HepG2 (cell line): Measurements from ENCODE around the gene LCAT. TPM values are rescaled to one million over a fixed set of nuclear protein-coding genes. Genes with fewer than 3 reads are reported as not detected.

Experiments used
- AHDC1 ChIP-seq: sonication (generic); formaldehyde crosslinking; IDR thresholded peaks from 2 replicates; pipeline ENCODE4 v1.5.1; 2020; ENCODE audit warnings: mild to moderate bottlenecking, missing genetic modification reagents, borderline replicate concordance
- ARHGAP35 ChIP-seq: sonication (generic); formaldehyde crosslinking; IDR thresholded peaks from 2 replicates; pipeline ENCODE4 v1.9.0; 2022; ENCODE audit warnings: mild to moderate bottlenecking, inconsistent platforms, moderate library complexity, missing genetic modification reagents, borderline replicate concordance
- CC2D1A ChIP-seq: sonication (generic); formaldehyde crosslinking; IDR thresholded peaks from 2 replicates; pipeline ENCODE4 v1.8.1; 2023; ENCODE audit warnings: mild to moderate bottlenecking, missing genetic modification reagents
- FLYWCH1 ChIP-seq: sonication (generic); formaldehyde crosslinking; IDR thresholded peaks from 2 replicates; pipeline ENCODE4 v1.8.1; 2023; ENCODE audit warnings: mild to moderate bottlenecking, missing genetic modification reagents
- FOXJ3 ChIP-seq: sonication (generic); formaldehyde crosslinking; IDR thresholded peaks from 2 replicates; pipeline ENCODE4 v1.4.0; 2020; ENCODE audit warnings: missing genetic modification reagents, mild to moderate bottlenecking, borderline replicate concordance
- IKZF1 ChIP-seq: fragments of 450-650 bp; IDR thresholded peaks from 2 replicates; pipeline ENCODE4 v1.7.1; 2016
- KDM2A ChIP-seq: sonication (generic); formaldehyde crosslinking; IDR thresholded peaks from 2 replicates; pipeline ENCODE4 v1.4.0; 2020; ENCODE audit warnings: low read depth, missing genetic modification reagents, borderline replicate concordance
- RCOR2 ChIP-seq: IDR thresholded peaks from 2 replicates; pipeline ENCODE4 v1.6.1; 2016; ENCODE audit warnings: missing biosample characterization, missing genetic modification reagents
- RFX3 ChIP-seq: IDR thresholded peaks from 2 replicates; pipeline ENCODE4 v1.6.1; 2016; ENCODE audit warnings: missing biosample characterization, missing genetic modification reagents
- SIX1 ChIP-seq: sonication (generic); formaldehyde crosslinking; IDR thresholded peaks from 2 replicates; pipeline ENCODE4 v1.4.0; 2020; ENCODE audit warnings: missing genetic modification reagents, borderline replicate concordance
- SKI ChIP-seq: fragments of 450-650 bp; IDR thresholded peaks from one replicate; pipeline ENCODE4 v1.6.1; 2018; ENCODE audit warnings: mild to moderate bottlenecking; ENCODE audit not compliant: partially characterized antibody
- TGIF2 ChIP-seq: IDR thresholded peaks from 2 replicates; pipeline ENCODE4 v1.6.1; 2016; ENCODE audit warnings: control low read depth, missing compliant biosample characterization
- ZNF160 ChIP-seq: sonication (generic); formaldehyde crosslinking; IDR thresholded peaks from 2 replicates; pipeline ENCODE4 v1.8.0; 2022; ENCODE audit warnings: mild to moderate bottlenecking, inconsistent platforms, missing genetic modification reagents
- ZNF282 ChIP-seq: fragments of 450-650 bp; IDR thresholded peaks from 2 replicates; pipeline ENCODE4 v1.6.1; 2018; ENCODE audit not compliant: partially characterized antibody
- ZNF329 ChIP-seq: sonication (generic); formaldehyde crosslinking; IDR thresholded peaks from 2 replicates; pipeline ENCODE4 v1.9.0; 2021; ENCODE audit warnings: low read depth, mild to moderate bottlenecking, missing genetic modification reagents
- ZNF34 ChIP-seq: sonication (generic); formaldehyde crosslinking; IDR thresholded peaks from 2 replicates; pipeline ENCODE4 v1.4.0; 2020; ENCODE audit warnings: mild to moderate bottlenecking, missing genetic modification reagents, borderline replicate concordance
- ZNF546 ChIP-seq: sonication (generic); formaldehyde crosslinking; conservative IDR thresholded peaks from 2 replicates; pipeline ENCODE4 v1.8.1; 2023; ENCODE audit warnings: mild to moderate bottlenecking, missing genetic modification reagents
- ZNF556 ChIP-seq: sonication (generic); formaldehyde crosslinking; IDR thresholded peaks from 2 replicates; pipeline ENCODE4 v1.4.0; 2020; ENCODE audit warnings: mild to moderate bottlenecking, missing genetic modification reagents, borderline replicate concordance
- ZNF564 ChIP-seq: sonication (generic); formaldehyde crosslinking; IDR thresholded peaks from 2 replicates; pipeline ENCODE4 v1.8.1; 2023; ENCODE audit warnings: mild to moderate bottlenecking, missing genetic modification reagents
- ZNF572 ChIP-seq: sonication (generic); formaldehyde crosslinking; IDR thresholded peaks from 2 replicates; pipeline ENCODE4 v1.5.1; 2020; ENCODE audit warnings: mild to moderate bottlenecking, missing genetic modification reagents
- ZSCAN21 ChIP-seq: sonication (generic); formaldehyde crosslinking; IDR thresholded peaks from 2 replicates; pipeline ENCODE4 v1.8.0; 2022; ENCODE audit warnings: mild to moderate bottlenecking, missing genetic modification reagents, moderate library complexity, borderline replicate concordance
- ZSCAN5A ChIP-seq: sonication (generic); formaldehyde crosslinking; IDR thresholded peaks from 2 replicates; pipeline ENCODE4 v1.8.0; 2022; ENCODE audit warnings: mild to moderate bottlenecking, missing genetic modification reagents, borderline replicate concordance
- polyA plus RNA-seq, 8 experiments: library from polyadenylated mRNA; depleted of rRNA in 3 of 8; stranded (reverse) in 7 of 8; unstranded in 1 of 8; fragments of >200 nt; fragmentation: Illumina TruSeq in 4 of 8; extraction: Trizol in 4 of 8; gene quantifications; 2 replicates each; pipeline versions ENCODE4 v1.2.1 to v1.2.3, GENCODE V29; 2011 to 2016; ENCODE audit warnings: low read depth in 4 of 8, missing spikeins in 1 of 8, mixed read lengths in 1 of 8; ENCODE audit not compliant: insufficient read depth in 1 of 8
- total RNA-seq, 5 experiments: library from RNA; depleted of rRNA; stranded (reverse); fragments of >200 nt; fragmentation: Illumina TruSeq; extraction: Trizol; gene quantifications; 2 replicates each; pipeline ENCODE4 v1.2.3, GENCODE V29; 2016; ENCODE audit warnings: low read depth in 1 of 5

LCAT gene
- total and polyA plus RNA-seq, 2 of the 13 experiments (the other 11 are each of a cell fraction or from before 2014, with no cell fraction given): 36.1 to 38.9 TPM

- peak; percentile 30; the same call in 1 of the 2 replicates for TF ChIP-seq ZNF34
- TF ChIP-seq SIX1 (CRISPR knock-in tag): peak; percentile 83; the same call in 1 of the 2 replicates
- no peak; the same call in 1 of the 2 replicates for TF ChIP-seq AHDC1 (CRISPR knock-in tag)
- TF ChIP-seq ZNF546: peak; percentile 90; the same call in 1 of the 2 replicates
- no peak for TF ChIP-seq RFX3 (CRISPR knock-in tag)
- TF ChIP-seq SKI: peak; percentile 6
- 0 out of 2 replicates have a peak, but pooled peaks have one; percentile 39 for TF ChIP-seq FOXJ3
- no peak for TF ChIP-seq ZNF329 (CRISPR knock-in tag)
- TF ChIP-seq IKZF1: no peak
- TF ChIP-seq ZSCAN21 (CRISPR knock-in tag): peak; percentile 81
- TF ChIP-seq ZNF160 (CRISPR knock-in tag): 0 out of 2 replicates have a peak, but pooled peaks have one; percentile 87
- TF ChIP-seq ZNF564 (CRISPR knock-in tag): peak; percentile 71; the same call in 1 of the 2 replicates
- TF ChIP-seq RCOR2 (CRISPR knock-in tag): no peak
- peak; percentile 26; the same call in 1 of the 2 replicates for TF ChIP-seq TGIF2 (CRISPR knock-in tag)
- TF ChIP-seq FLYWCH1 (CRISPR knock-in tag): peak; percentile 83
- peak; percentile 77 for TF ChIP-seq ZNF556
- no peak for TF ChIP-seq ZNF282
- TF ChIP-seq KDM2A (CRISPR knock-in tag): 0 out of 2 replicates have a peak, but pooled peaks have one; percentile 11
- no peak for TF ChIP-seq ZSCAN5A (CRISPR knock-in tag)
- no peak for TF ChIP-seq ZNF572 (CRISPR knock-in tag)
- no peak for TF ChIP-seq CC2D1A
- TF ChIP-seq ARHGAP35 (CRISPR knock-in tag): peak; percentile 79; the same call in 1 of the 2 replicates
Observed at GRCh38 chr16:67892899-67893742, 50.8 kb downstream of the LCAT start, which contains the start of gene PSKH1 (continued).
